WI38 (cell line): ENCODE measurements around the gene METTL21C.

Experiments
- H3K4me3 ChIP-seq: 2 replicates; pipeline ENCODE4 v1.5.1; 2011; ENCODE audit warnings: low read depth, mild to moderate bottlenecking, control low read depth, low read length
- TF ChIP-seq, protein P1 (sequence below): IDR thresholded peaks from 2 replicates; pipeline ENCODE4 v1.5.1; 2012; ENCODE audit warnings: low read depth, mild to moderate bottlenecking, control low read depth, low read length

METTL21C gene

GRCh38 chr13:102704238-102705058 is 9.6 kb upstream of the METTL21C start:
- TF ChIP-seq, protein P1, sequence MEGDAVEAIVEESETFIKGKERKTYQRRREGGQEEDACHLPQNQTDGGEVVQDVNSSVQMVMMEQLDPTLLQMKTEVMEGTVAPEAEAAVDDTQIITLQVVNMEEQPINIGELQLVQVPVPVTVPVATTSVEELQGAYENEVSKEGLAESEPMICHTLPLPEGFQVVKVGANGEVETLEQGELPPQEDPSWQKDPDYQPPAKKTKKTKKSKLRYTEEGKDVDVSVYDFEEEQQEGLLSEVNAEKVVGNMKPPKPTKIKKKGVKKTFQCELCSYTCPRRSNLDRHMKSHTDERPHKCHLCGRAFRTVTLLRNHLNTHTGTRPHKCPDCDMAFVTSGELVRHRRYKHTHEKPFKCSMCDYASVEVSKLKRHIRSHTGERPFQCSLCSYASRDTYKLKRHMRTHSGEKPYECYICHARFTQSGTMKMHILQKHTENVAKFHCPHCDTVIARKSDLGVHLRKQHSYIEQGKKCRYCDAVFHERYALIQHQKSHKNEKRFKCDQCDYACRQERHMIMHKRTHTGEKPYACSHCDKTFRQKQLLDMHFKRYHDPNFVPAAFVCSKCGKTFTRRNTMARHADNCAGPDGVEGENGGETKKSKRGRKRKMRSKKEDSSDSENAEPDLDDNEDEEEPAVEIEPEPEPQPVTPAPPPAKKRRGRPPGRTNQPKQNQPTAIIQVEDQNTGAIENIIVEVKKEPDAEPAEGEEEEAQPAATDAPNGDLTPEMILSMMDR = no peak
- no peak overlapping the region for H3K4me3 ChIP-seq

- TF ChIP-seq, protein P1 = no peak
- H3K4me3 ChIP-seq = no peak overlapping the region
Observed at GRCh38 chr13:102703726-102704035, 8.8 kb upstream of the METTL21C start.

DNA sequence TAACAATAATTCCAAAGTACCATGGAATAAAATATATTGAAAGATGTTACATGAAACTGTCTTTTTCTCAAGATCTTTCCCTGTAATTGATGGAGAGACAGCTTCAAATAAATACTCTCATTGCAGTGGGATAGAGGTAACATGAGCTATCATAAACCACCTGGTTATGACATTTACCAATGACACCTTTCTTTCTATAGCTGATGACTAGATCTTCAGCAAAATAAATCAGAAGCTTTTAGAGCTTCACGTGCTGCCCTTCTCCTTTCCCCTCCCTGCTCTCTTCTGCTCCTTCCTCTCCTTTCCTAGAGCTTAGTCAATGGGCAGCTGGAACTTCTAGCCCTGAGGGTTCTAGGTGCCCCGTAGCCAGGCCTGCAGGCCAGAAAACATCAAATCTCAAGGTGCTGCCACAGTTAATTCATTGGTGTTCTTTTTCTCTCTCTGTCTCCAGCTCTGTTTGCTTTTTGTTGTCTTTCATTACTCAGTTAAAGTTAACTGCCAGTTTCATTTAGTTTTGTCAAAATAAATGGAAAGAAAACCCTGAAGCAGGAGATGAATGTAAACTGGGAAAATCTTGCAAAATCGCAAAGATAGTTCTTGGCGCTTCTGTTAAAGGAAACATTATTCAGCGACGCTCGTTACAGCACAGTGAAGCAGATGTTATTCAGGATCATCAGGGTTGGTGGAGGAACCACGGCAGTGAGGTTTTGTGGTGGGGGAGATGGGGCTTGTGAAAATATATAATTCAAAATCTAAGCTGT is 8.3 kb upstream of the METTL21C start:
- no peak overlapping the region for H3K4me3 ChIP-seq
- TF ChIP-seq, protein P1 = no peak

GRCh38 chr13:102701331-102701730 is 6.5 kb upstream of the METTL21C start:
- TF ChIP-seq, protein P1 = no peak
- H3K4me3 ChIP-seq = no peak overlapping the region

DNA sequence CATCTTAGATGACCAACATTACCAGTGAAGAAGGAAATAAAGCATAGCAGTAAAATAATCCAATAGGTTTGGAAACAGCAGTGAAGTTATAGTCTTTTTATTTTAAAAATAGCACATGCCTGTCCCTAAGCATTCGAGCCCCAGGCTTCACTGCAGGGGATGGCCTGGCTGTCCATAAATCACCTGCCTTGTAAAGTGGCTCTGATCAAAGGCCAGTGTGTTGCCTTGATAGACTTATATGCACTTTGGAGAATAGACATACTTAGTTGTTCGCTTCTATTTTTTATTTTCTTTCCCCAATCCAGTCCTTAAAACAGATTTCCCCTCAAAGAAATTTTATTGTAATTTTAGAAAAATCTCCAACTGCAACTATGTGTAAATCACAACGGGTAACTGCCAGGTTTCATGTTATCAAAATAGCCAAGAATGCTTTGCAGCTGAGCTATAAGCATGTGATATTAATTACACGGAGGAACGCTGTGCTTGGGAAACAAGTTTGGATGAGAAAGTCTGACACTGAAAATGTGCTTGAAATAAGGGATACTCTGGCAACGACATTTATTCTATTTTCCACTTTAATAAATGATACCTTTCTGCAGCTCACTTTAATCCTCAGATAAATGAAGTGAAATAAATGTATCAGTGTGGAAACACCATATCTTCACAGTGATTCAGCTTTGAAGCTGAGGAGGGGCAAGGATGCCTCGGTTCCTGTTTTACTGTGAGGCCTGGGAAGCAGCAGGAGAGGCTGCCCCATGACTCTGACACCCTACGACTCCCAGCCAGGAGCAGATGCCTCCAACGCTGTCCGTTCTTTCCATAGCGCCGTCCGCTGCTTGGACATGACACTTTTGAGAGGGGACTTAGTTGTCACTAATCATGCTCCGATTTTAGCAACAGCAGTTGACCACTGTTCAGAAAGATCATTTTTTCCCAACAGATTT is 5.5 kb upstream of the METTL21C start:
- TF ChIP-seq, protein P1 = no peak
- no peak overlapping the region for H3K4me3 ChIP-seq

GRCh38 chr13:102699504-102699903 is 4.7 kb upstream of the METTL21C start:
- no peak overlapping the region for H3K4me3 ChIP-seq
- TF ChIP-seq, protein P1 = no peak

DNA sequence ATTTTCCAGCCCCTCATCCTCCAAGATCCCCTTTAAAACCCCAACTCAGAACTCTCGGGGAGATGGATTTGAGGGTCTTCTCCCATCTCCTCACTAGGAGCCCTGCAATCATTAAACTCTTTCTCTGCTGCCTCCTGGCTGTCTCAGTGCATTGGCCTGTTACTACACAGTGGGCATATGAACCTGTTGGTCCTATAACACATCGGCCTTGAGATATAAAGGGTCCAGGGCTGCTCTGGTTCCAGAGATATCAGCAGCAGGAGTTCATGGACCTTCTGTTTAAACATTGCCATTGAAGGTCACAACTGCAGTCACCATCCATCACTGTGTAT is 3.8 kb upstream of the METTL21C start:
- H3K4me3 ChIP-seq = no peak overlapping the region
- TF ChIP-seq, protein P1 = no peak
